HEK293T (cell line): ENCODE results near the gene STK32A.

Experiments
- CTCF ChIA-PET: fragments of 350-600 bp; formaldehyde crosslinking; extraction: SDS; loops from one replicate; lab custom pipeline; 2021; ENCODE audit warnings: antibody characterized with exemption, inconsistent platforms; lab: Yijun Ruan, JAX
- POLR2A ChIA-PET: fragments of 350-600 bp; formaldehyde crosslinking; extraction: SDS; loops from one replicate; lab custom pipeline; 2020; ENCODE audit warnings: antibody characterized with exemption, inconsistent platforms; lab: Yijun Ruan, JAX
- DNase-seq: peaks from one replicate; pipeline ENCODE4 v3.0.0; 2012; ENCODE audit warnings: mixed read lengths; ENCODE audit errors: extremely low spot score
- ARNT ChIP-seq: fragments of 450-650 bp; IDR thresholded peaks from 2 replicates; pipeline ENCODE4 v1.6.1; 2017; ENCODE audit warnings: mild to moderate bottlenecking
- BHLHE40 ChIP-seq: fragments of 450-650 bp; IDR thresholded peaks from 2 replicates; pipeline ENCODE4 v1.6.1; 2016; ENCODE audit warnings: mild to moderate bottlenecking, moderate library complexity, borderline replicate concordance
- CTBP1 ChIP-seq: fragments of 450-650 bp; IDR thresholded peaks from 2 replicates; pipeline ENCODE4 v1.6.1; 2016; ENCODE audit warnings: borderline replicate concordance
- ELF4 ChIP-seq: fragments of 450-650 bp; IDR thresholded peaks from 2 replicates; pipeline ENCODE4 v1.6.1; 2017; ENCODE audit warnings: antibody characterized with exemption
- FOXA1 ChIP-seq: fragments of 450-650 bp; IDR thresholded peaks from 2 replicates; pipeline ENCODE4 v1.6.1; 2016; ENCODE audit warnings: mild to moderate bottlenecking
- FOXK2 ChIP-seq: fragments of 450-650 bp; IDR thresholded peaks from 2 replicates; pipeline ENCODE4 v1.6.1; 2016; ENCODE audit warnings: mild to moderate bottlenecking
- FOXM1 ChIP-seq: fragments of 450-650 bp; IDR thresholded peaks from 2 replicates; pipeline ENCODE4 v1.6.1; 2017; ENCODE audit warnings: mild to moderate bottlenecking, borderline replicate concordance
- HDGF ChIP-seq: fragments of 450-650 bp; IDR thresholded peaks from 2 replicates; pipeline ENCODE4 v1.6.1; 2017; ENCODE audit warnings: antibody characterized with exemption, borderline replicate concordance
- L3MBTL2 ChIP-seq: fragments of 450-650 bp; conservative IDR thresholded peaks from 2 replicates; pipeline ENCODE4 v1.6.1; 2016; ENCODE audit warnings: mild to moderate bottlenecking
- LEF1 ChIP-seq: fragments of 450-650 bp; IDR thresholded peaks from 2 replicates; pipeline ENCODE4 v1.6.1; 2017; ENCODE audit warnings: mild to moderate bottlenecking, borderline replicate concordance
- NFRKB ChIP-seq: fragments of 450-650 bp; IDR thresholded peaks from 2 replicates; pipeline ENCODE4 v1.6.1; 2016; ENCODE audit warnings: mild to moderate bottlenecking, moderate library complexity
- SP1 ChIP-seq: fragments of 450-650 bp; IDR thresholded peaks from 2 replicates; pipeline ENCODE4 v1.6.1; 2017
- SUZ12 ChIP-seq: fragments of 450-650 bp; IDR thresholded peaks from 2 replicates; pipeline ENCODE4 v1.6.1; 2016; ENCODE audit warnings: mild to moderate bottlenecking
- TARDBP ChIP-seq: fragments of 450-650 bp; IDR thresholded peaks from 2 replicates; pipeline ENCODE4 v1.6.1; 2016
- ZNF384 ChIP-seq: fragments of 450-650 bp; IDR thresholded peaks from 2 replicates; pipeline ENCODE4 v1.6.1; 2016
- TF ChIP-seq, protein P1 (sequence below): fragments of 450-650 bp; IDR thresholded peaks from 2 replicates; pipeline ENCODE4 v1.6.1; 2016

The STK32A gene

GRCh38 chr5:147407094-147407681 lies 172.4 kb downstream of the STK32A start:
- TF ChIP-seq TARDBP = no peak
- TF ChIP-seq SP1 = no peak
- no peak for TF ChIP-seq CTBP1
- no peak for TF ChIP-seq FOXM1
- no peak for TF ChIP-seq HDGF
- TF ChIP-seq, protein P1, sequence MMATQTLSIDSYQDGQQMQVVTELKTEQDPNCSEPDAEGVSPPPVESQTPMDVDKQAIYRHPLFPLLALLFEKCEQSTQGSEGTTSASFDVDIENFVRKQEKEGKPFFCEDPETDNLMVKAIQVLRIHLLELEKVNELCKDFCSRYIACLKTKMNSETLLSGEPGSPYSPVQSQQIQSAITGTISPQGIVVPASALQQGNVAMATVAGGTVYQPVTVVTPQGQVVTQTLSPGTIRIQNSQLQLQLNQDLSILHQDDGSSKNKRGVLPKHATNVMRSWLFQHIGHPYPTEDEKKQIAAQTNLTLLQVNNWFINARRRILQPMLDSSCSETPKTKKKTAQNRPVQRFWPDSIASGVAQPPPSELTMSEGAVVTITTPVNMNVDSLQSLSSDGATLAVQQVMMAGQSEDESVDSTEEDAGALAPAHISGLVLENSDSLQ = no peak
- no peak for TF ChIP-seq FOXK2
- TF ChIP-seq NFRKB = no peak
- ChIA-PET POLR2A (no interaction called here), CTCF (no interaction called here)
- no peak for DNase-seq

GRCh38 chr5:147408980-147409379 lies 174.2 kb downstream of the STK32A start:
- DNase-seq = no peak
- POLR2A ChIA-PET = no interaction called here

DNA sequence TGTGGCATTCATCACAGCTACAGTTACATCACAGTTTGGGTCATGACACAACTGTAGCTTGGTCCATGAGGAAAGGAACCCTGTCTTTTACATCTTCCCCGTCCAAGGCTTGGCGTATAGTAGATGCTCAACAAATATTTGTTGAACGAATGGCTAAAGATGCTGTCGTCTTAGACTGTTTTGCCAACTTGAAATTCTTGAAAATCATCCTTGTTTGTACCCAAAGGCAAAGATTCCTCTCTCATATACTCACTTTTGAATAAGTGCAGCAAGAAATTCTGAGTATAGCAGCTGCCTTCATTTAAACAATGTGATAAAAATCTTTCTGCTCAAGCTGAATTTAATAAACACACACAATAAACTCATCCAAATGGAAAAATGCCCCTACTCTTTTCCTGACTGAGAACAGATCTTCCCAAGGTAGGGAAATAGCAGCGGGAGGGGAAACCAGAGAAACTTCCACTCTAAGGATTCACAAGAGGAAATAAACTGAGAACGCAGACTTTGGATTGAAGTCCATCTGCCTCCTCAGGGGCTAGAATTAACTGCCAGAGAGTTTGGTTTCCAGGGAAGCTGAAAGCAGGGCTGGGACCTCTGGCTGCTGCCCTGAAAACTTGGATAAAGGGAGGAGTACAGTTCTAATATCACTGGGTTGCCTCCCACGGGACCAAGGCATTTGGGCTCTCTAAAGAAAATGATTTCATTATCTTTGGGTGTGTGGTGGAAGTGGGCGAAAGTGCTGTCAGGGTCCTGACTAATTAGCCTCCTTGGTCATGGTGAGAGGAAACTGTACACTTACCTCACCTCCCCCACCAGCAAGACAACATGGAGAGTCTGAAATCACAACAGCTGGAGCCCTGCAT lies 175.9 kb downstream of the STK32A start:
- ChIA-PET CTCF (no interaction called here), POLR2A (no interaction called here)
- no peak for DNase-seq
- TF ChIP-seq SP1 (no peak), HDGF (no peak), SUZ12 (no peak), ZNF384 (no peak), ELF4 (no peak), ARNT (no peak), BHLHE40 (no peak), FOXA1 (no peak), FOXK2 (no peak), L3MBTL2 (no peak), NFRKB (no peak), FOXM1 (no peak), CTBP1 (no peak), TARDBP (no peak), LEF1 (no peak)
- TF ChIP-seq, protein P1 = no peak

More at GRCh38 chr5:147408980-147409379, 174.2 kb downstream of the STK32A start:
- no peak for TF ChIP-seq HDGF
- TF ChIP-seq ELF4 = no peak
- TF ChIP-seq FOXA1 = no peak
- no peak for TF ChIP-seq FOXK2
- no peak for TF ChIP-seq CTBP1
- TF ChIP-seq L3MBTL2 = no peak
- TF ChIP-seq BHLHE40 = no peak
- no peak for TF ChIP-seq ZNF384
- TF ChIP-seq, protein P1 = no peak
- CTCF ChIA-PET = no interaction called here

DNA sequence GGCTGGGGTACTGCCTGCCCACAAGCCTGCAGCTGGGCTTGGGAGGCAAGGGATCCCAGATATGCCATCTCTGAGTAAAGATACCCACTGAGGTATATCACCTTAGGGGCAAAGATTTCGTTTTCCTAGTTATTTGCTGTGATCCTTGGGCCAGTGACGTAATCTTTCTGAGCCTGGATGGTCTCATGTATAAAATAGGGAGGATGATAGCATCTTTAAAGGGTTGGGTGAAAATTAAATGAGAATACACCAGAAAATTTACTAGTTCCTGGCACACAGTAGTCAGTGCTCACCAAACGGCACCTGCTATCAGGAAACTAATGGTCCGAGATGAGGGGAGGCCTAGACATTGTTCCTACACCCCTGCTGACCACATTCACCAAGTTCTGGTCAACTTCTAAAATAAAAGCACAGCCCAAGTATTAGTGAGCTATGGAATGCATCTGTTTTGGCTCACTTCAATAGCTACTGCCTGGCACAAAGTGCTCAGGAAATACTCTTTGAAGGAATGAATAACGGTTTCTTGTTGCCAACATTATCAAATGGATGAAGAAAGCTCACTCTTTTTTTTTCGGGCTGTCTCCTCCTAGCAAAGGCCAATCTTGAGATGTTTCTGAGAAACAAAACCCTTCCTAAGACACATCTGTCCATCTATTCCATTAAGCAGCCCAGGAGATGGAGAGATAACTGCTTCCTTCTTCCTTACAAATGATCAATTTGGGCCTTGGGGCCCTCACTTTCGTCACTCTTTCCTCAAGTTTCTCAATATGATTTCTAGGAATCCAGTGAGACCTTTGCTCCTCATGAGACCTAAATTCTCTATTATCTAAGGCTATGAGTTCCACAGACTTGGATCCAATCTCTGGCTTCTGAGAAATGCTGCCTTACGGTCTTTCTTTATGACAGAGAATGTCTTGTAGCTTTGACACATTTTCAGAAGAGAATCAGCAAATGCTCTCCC lies 176.8 kb downstream of the STK32A start:
- TF ChIP-seq HDGF (no peak), ELF4 (no peak), L3MBTL2 (no peak), FOXK2 (no peak), NFRKB (no peak), ZNF384 (no peak), FOXA1 (no peak), BHLHE40 (no peak), CTBP1 (no peak), FOXM1 (no peak), ARNT (no peak), SUZ12 (no peak), SP1 (no peak), LEF1 (no peak)
- TF ChIP-seq, protein P1 = no peak
- ChIA-PET POLR2A (no interaction called here), CTCF (no interaction called here)
- no peak for DNase-seq
